ENCODE measurements around the gene CRYZL1.
A peak's percentile ranks its signal among the peaks of the same experiment; 100 is the strongest.

GRCh38 chr21:33550772-33551660, 90.5 kb downstream of the CRYZL1 start:
- TF ChIP-seq GABPA (IDR thresholded peaks at IDR 0.05; ENCODE audit: borderline replicate concordance, insufficient read depth, low read length), result no peak
- peak in 1 of 2 experiments; percentile 39; a peak in 2 of 3 replicates for TF ChIP-seq POLR2A (IDR thresholded peaks at IDR 0.05; ENCODE audit: control extremely low read depth in 1 of 2, low read depth in 2 of 2, low read length in 2 of 2)
- no peak for TF ChIP-seq CTCF (IDR thresholded peaks at IDR 0.05; ENCODE audit: control extremely low read depth in 1 of 3, insufficient read depth in 1 of 3, low read depth in 1 of 3, low read length in 3 of 3)
- no peak for TF ChIP-seq TEAD4 (IDR thresholded peaks at IDR 0.05; ENCODE audit: low read depth, low read length)
- no peak for TF ChIP-seq SP1 (IDR thresholded peaks at IDR 0.05; ENCODE audit: low read depth, low read length)
- TF ChIP-seq RFX5 (IDR thresholded peaks at IDR 0.05; ENCODE audit: borderline replicate concordance, low read depth, low read length), result no peak
- no peak for TF ChIP-seq CEBPB (IDR thresholded peaks at IDR 0.05; ENCODE audit: low read depth, low read length)
- TF ChIP-seq KDM5A (IDR thresholded peaks at IDR 0.05; ENCODE audit: low read length), result no peak

Data from H1 (cell line).